GM18907 (cell line): ENCODE results near the gene UNC13A.
"Not testable (repeated sequence)": the region's sequence is repeated elsewhere in the genome, so short reads cannot be mapped to it uniquely, and the experiment has no call there.

Source experiments
- ATAC-seq: cut with Tn5 transposase; IDR thresholded peaks from one replicate; pipeline ENCODE4 v1.9.1; 2021; ENCODE audit warnings: mild to moderate bottlenecking, moderate library complexity; ENCODE audit not compliant: unreplicated experiment

Gene UNC13A

GRCh38 chr19:17576758-17577456 lies 111.2 kb downstream of the UNC13A start:
- ATAC-seq: no peak

GRCh38 chr19:17575871-17576757 lies 112.0 kb downstream of the UNC13A start:
- no peak for ATAC-seq

- no peak for ATAC-seq
Observed at GRCh38 chr19:17572638-17573037, 115.5 kb downstream of the UNC13A start.

- ATAC-seq: no peak
Observed at GRCh38 chr19:17570791-17571190, 117.4 kb downstream of the UNC13A start.

GRCh38 chr19:17570291-17570690 lies 117.9 kb downstream of the UNC13A start:
- ATAC-seq: not testable (repeated sequence)

GRCh38 chr19:17567940-17568339 lies 120.2 kb downstream of the UNC13A start:
- ATAC-seq: no peak

GRCh38 chr19:17565611-17566010 lies 122.5 kb downstream of the UNC13A start:
- no peak for ATAC-seq

GRCh38 chr19:17564781-17565180 lies 123.4 kb downstream of the UNC13A start:
- no peak for ATAC-seq

- no peak for ATAC-seq
Observed at GRCh38 chr19:17562561-17562960, 125.6 kb downstream of the UNC13A start.

GRCh38 chr19:17562097-17562496 lies 126.1 kb downstream of the UNC13A start:
- no peak for ATAC-seq

GRCh38 chr19:17560205-17560595 lies 128.0 kb downstream of the UNC13A start:
- ATAC-seq: no peak

GRCh38 chr19:17557466-17557865 lies 130.7 kb downstream of the UNC13A start:
- ATAC-seq: no peak

GRCh38 chr19:17556995-17557394 lies 131.2 kb downstream of the UNC13A start:
- no peak for ATAC-seq

GRCh38 chr19:17555929-17556813 lies 132.0 kb downstream of the UNC13A start:
- peak; percentile 38 for ATAC-seq

GRCh38 chr19:17555480-17555928 lies 132.7 kb downstream of the UNC13A start, which contains the start of gene COLGALT1:
COLGALT1 (plus strand) TSS chr19:17555649; CDS start chr19:17555714, 65 bp downstream.
- ATAC-seq: peak; percentile 87

GRCh38 chr19:17554968-17555479 lies 133.1 kb downstream of the UNC13A start:
- no peak for ATAC-seq

- no peak for ATAC-seq
Observed at GRCh38 chr19:17553256-17553655, 134.9 kb downstream of the UNC13A start.

- ATAC-seq: not testable (repeated sequence)
Observed at GRCh38 chr19:17552735-17553134, 135.4 kb downstream of the UNC13A start.
